ENCODE data around the gene NUP214.

DNA sequence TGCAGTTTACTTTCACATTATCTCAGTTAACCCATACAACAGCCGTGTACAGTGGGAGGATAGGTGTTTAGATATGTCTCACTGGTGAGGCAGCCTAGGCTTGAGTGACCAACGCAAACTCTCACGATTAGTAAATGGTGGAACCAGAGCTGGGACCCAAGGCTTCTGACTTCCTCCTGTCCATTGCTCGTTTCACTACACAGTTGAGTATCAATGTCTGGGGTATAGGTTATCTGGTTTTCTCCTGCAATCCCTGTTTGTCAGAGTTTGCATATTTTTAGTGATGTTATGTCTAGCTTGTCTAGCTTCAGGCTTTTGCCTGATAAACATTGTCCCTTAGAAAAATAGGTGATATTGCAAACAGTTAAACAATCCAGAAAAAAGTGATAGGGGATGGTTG, 62.6 kb downstream of the NUP214 start:
- TF ChIP-seq, protein P1, sequence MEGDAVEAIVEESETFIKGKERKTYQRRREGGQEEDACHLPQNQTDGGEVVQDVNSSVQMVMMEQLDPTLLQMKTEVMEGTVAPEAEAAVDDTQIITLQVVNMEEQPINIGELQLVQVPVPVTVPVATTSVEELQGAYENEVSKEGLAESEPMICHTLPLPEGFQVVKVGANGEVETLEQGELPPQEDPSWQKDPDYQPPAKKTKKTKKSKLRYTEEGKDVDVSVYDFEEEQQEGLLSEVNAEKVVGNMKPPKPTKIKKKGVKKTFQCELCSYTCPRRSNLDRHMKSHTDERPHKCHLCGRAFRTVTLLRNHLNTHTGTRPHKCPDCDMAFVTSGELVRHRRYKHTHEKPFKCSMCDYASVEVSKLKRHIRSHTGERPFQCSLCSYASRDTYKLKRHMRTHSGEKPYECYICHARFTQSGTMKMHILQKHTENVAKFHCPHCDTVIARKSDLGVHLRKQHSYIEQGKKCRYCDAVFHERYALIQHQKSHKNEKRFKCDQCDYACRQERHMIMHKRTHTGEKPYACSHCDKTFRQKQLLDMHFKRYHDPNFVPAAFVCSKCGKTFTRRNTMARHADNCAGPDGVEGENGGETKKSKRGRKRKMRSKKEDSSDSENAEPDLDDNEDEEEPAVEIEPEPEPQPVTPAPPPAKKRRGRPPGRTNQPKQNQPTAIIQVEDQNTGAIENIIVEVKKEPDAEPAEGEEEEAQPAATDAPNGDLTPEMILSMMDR (IDR thresholded peaks at IDR 0.05): no peak
- TF ChIP-seq POLR2AphosphoS5 (IDR thresholded peaks at IDR 0.05): no peak
